DND-41 (cell line): Measurements from ENCODE around the gene MINDY1.

Experiments used
- EZH2 ChIP-seq: IDR thresholded peaks from 3 replicates; pipeline ENCODE4 v1.6.1; 2012; ENCODE audit warnings: borderline replicate concordance, low read depth, mild to moderate bottlenecking, moderate library complexity, low read length, inconsistent platforms; ENCODE audit not compliant: severe bottlenecking
- TF ChIP-seq, protein P1 (sequence below): IDR thresholded peaks from 2 replicates; pipeline ENCODE4 v1.5.1; 2012; ENCODE audit warnings: borderline replicate concordance, low read length, moderate library complexity, mild to moderate bottlenecking; ENCODE audit not compliant: poor library complexity, severe bottlenecking; ENCODE audit errors: extremely low read depth

DNA sequence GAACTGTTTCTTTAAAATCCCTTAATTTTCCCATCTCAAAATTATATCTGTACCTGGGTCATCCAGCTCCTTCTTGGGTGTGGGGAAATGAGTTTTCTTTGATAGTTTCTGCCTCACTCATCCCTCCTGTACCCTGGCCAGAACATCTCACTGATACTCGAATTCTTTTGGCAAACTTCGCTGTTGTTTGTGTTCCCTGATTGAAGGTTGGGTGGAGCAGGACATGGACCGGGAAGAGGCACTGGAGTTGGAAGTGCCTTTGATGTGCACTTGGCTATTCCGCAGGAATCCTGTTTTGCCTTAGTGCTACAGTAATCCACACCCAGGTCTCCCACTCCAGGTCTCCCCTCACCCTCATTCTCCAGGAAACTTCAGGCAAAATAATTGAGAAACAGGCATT lies 11.2 kb downstream of the MINDY1 start:
- TF ChIP-seq, protein P1, sequence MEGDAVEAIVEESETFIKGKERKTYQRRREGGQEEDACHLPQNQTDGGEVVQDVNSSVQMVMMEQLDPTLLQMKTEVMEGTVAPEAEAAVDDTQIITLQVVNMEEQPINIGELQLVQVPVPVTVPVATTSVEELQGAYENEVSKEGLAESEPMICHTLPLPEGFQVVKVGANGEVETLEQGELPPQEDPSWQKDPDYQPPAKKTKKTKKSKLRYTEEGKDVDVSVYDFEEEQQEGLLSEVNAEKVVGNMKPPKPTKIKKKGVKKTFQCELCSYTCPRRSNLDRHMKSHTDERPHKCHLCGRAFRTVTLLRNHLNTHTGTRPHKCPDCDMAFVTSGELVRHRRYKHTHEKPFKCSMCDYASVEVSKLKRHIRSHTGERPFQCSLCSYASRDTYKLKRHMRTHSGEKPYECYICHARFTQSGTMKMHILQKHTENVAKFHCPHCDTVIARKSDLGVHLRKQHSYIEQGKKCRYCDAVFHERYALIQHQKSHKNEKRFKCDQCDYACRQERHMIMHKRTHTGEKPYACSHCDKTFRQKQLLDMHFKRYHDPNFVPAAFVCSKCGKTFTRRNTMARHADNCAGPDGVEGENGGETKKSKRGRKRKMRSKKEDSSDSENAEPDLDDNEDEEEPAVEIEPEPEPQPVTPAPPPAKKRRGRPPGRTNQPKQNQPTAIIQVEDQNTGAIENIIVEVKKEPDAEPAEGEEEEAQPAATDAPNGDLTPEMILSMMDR: no peak
- TF ChIP-seq EZH2: no peak
